ENCODE results near the gene TMEM259. TPM values are rescaled to one million over a fixed set of nuclear protein-coding genes. Genes with fewer than 3 reads are reported as not detected.

The TMEM259 gene
- total RNA-seq, 4 donors from 2014 or later = 146 to 179 (median 154) TPM

DNA sequence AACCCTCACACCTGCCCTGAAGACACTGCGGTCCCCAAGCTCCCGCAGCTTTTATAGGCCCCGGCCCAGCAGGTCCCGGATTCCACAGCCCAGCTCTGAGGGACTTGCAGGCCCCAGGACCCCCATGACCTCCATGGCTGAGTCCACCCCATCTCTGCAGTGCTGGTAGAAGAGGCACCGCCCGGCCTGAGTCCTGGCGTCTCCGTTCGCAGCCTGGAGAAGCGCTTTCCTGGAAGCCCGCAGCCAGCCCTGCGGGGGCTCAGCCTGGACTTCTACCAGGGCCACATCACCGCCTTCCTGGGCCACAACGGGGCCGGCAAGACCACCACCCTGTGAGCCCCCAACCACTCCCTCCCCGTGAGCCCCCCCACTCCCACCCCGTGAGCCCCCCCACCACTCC is 28.2 kb upstream of the TMEM259 start:
- no peak for ATAC-seq
- TF ChIP-seq POLR2A (IDR thresholded peaks at IDR 0.05) (no peak), EP300 (IDR thresholded peaks at IDR 0.05) (no peak), POLR2AphosphoS5 (IDR thresholded peaks at IDR 0.05) (no peak)
- TF ChIP-seq, protein P1, sequence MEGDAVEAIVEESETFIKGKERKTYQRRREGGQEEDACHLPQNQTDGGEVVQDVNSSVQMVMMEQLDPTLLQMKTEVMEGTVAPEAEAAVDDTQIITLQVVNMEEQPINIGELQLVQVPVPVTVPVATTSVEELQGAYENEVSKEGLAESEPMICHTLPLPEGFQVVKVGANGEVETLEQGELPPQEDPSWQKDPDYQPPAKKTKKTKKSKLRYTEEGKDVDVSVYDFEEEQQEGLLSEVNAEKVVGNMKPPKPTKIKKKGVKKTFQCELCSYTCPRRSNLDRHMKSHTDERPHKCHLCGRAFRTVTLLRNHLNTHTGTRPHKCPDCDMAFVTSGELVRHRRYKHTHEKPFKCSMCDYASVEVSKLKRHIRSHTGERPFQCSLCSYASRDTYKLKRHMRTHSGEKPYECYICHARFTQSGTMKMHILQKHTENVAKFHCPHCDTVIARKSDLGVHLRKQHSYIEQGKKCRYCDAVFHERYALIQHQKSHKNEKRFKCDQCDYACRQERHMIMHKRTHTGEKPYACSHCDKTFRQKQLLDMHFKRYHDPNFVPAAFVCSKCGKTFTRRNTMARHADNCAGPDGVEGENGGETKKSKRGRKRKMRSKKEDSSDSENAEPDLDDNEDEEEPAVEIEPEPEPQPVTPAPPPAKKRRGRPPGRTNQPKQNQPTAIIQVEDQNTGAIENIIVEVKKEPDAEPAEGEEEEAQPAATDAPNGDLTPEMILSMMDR (IDR thresholded peaks at IDR 0.05) = no peak
- 79% methylated on average over 4 of the region's 17 CpGs; no CpG with 5 or more reads in 1 of the 2 donors for WGBS, 2 donors (ENCODE audit: low coverage in 1 of 2)
- Histone ChIP-seq H3K9me3 (no peaks in the 10 kb centered on the region), H3K27ac (no peak overlapping the region), H3K27me3 (no peaks in the 10 kb centered on the region), H3K4me1 (no peaks in the 10 kb centered on the region), H3K36me3 (peaks cover 0 to 10% of the 10 kb centered on the region in 2 donors), H3K4me3 (no peak overlapping the region)

DNA sequence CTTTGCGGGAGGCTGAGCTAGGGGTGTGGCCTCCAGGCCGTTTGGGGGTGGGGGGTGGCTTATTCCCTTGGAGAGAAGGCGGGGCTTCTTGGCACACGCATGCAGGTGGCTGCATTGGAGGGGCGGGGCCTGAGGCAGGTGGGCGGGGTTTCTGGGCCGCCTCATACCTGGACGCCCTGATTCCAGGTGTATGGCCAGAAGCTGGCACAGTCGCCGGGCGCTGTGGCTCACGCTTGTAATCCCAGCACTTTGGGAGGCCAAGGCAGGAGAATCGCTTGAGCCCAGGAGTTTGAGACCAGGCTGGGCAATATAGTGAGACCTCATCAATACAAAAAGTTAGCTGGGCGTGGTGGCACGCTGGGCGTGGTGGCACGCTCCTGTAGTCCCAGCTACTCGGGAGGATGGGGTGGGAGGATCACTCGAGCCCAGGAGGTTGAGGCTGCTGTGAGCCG is 26.8 kb upstream of the TMEM259 start:
- H3K27ac ChIP-seq = no peak overlapping the region
- TF ChIP-seq EP300 (IDR thresholded peaks at IDR 0.05) (no peak), POLR2AphosphoS5 (IDR thresholded peaks at IDR 0.05) (no peak), POLR2A (IDR thresholded peaks at IDR 0.05) (no peak)
- TF ChIP-seq, protein P1 (IDR thresholded peaks at IDR 0.05) = no peak
- peaks cover 0 to 6% (median 0%) of the 10 kb centered on the region in 3 donors for H3K4me1 ChIP-seq
- peaks cover 0 to 7% of the 10 kb centered on the region in 2 donors for H3K36me3 ChIP-seq
- no peak for ATAC-seq
- no peaks in the 10 kb centered on the region for H3K27me3 ChIP-seq
- 100% methylated on average over 1 to 2 of the region's 20 CpGs for WGBS, 2 donors (ENCODE audit: low coverage in 1 of 2)
- no peaks in the 10 kb centered on the region for H3K9me3 ChIP-seq
- H3K4me3 ChIP-seq = no peak overlapping the region

DNA sequence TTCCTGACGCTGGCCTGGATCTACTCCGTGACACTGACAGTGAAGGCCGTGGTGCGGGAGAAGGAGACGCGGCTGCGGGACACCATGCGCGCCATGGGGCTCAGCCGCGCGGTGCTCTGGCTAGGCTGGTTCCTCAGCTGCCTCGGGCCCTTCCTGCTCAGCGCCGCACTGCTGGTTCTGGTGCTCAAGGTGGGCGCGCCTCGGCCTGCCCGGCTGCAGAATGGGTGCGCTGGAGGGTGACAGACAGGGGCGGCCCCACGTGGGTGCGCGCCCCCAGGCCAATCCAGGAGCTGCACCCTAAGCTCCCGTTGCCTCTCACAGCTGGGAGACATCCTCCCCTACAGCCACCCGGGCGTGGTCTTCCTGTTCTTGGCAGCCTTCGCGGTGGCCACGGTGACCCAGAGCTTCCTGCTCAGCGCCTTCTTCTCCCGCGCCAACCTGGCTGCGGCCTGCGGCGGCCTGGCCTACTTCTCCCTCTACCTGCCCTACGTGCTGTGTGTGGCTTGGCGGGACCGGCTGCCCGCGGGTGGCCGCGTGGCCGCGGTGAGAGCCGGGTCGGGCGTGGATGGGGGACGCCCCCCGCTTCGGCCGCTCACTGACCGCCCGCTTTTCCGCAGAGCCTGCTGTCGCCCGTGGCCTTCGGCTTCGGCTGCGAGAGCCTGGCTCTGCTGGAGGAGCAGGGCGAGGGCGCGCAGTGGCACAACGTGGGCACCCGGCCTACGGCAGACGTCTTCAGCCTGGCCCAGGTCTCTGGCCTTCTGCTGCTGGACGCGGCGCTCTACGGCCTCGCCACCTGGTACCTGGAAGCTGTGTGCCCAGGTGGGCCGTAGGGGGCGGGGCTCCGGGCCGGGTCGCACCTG is 26.1 kb upstream of the TMEM259 start:
- TF ChIP-seq EP300 (IDR thresholded peaks at IDR 0.05) = no peak
- TF ChIP-seq, protein P1 (IDR thresholded peaks at IDR 0.05) = no peak
- TF ChIP-seq POLR2A (IDR thresholded peaks at IDR 0.05) = no peak
- TF ChIP-seq POLR2AphosphoS5 (IDR thresholded peaks at IDR 0.05) = no peak
- Histone ChIP-seq H3K9me3 (no peaks in the 10 kb centered on the region), H3K27me3 (peaks cover under 1% of the 10 kb centered on the region), H3K4me1 (peaks cover 0 to 12% (median 0%) of the 10 kb centered on the region in 3 donors), H3K36me3 (peaks cover 0 to 7% of the 10 kb centered on the region in 2 donors), H3K4me3 (no peak overlapping the region), H3K27ac (no peak overlapping the region)
- ATAC-seq = no peak
- 66 to 93% methylated on average over 7 to 12 of the region's 77 CpGs for WGBS, 2 donors (ENCODE audit: low coverage in 1 of 2)

DNA sequence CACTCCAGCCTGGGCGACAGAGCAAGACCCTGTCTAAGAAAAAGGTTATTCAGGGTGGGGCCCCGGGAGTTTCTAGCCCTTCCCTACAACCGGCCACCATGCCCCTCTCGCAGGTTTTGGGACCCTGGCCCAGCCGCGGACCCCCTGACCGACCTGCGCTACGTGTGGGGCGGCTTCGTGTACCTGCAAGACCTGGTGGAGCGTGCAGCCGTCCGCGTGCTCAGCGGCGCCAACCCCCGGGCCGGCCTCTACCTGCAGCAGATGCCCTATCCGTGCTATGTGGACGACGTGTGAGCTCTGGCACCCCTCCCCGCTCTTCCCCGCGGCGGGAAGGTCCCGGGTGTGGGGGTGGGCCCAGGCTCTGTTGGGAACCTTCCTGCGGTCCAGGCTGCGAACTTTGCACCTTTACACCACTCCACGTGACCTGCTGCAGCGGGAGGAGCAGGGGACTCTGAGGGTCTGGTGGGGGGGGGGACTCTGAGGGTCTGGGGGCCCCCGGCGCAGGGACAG is 25.2 kb upstream of the TMEM259 start:
- no peak for ATAC-seq
- H3K4me1 ChIP-seq = peaks cover 0 to 21% (median 8%) of the 10 kb centered on the region in 3 donors
- WGBS, 2 donors (ENCODE audit: low coverage in 1 of 2) = 90% methylated on average over 2 of the region's 33 CpGs; no CpG with 5 or more reads in 1 of the 2 donors

More for the DNA sequence above, 25.2 kb upstream of the TMEM259 start:
- Histone ChIP-seq H3K36me3 (peaks cover 0 to 7% of the 10 kb centered on the region in 2 donors), H3K9me3 (no peaks in the 10 kb centered on the region), H3K4me3 (no peak overlapping the region), H3K27ac (no peak overlapping the region), H3K27me3 (peaks cover 6% of the 10 kb centered on the region)
- no peak for TF ChIP-seq POLR2AphosphoS5 (IDR thresholded peaks at IDR 0.05)
- TF ChIP-seq, protein P1 (IDR thresholded peaks at IDR 0.05) = no peak
- no peak for TF ChIP-seq POLR2A (IDR thresholded peaks at IDR 0.05)
- no peak for TF ChIP-seq EP300 (IDR thresholded peaks at IDR 0.05)

Data from gastroesophageal sphincter (tissue), 4 donors.